ENCODE results near the gene ADAMTSL2.

The ADAMTSL2 gene

DNA sequence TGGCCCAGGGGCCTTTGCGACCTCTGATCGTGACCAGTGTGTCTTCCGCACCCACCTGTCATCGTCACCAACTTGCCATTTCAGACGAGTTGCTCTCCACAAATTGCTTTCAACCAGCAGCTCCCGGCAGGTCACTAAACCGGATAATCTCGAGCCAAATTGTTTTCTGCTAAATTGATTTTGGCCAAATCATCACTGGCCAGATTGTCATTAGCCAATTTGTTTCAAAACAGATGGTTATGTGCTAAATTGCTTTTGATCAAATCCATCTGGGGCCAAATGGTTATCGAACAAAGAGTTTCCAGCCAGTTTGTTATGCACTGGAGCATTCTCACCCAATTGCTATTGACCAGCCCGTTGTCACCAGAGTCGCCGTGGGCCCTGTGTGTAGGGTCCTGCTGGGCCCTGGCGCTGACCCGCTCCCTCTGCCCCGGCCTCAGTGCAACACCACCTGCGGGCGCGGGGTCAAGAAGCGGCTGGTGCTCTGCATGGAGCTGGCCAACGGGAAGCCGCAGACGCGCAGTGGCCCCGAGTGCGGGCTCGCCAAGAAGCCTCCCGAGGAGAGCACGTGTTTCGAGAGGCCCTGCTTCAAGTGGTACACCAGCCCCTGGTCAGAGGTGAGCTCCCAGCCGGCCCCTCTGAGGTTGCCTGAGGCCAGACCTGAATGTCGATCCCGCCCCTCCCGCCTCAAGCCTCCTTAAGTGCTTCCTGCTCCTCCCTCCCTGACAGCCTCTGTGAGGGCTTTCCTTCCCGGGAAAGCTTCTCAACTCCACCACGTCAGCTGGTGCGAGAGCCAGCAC, 35.6 kb downstream of the ADAMTSL2 start:
- TF ChIP-seq ZFX (IDR thresholded peaks at IDR 0.05) = no peak
- TF ChIP-seq, protein P1, sequence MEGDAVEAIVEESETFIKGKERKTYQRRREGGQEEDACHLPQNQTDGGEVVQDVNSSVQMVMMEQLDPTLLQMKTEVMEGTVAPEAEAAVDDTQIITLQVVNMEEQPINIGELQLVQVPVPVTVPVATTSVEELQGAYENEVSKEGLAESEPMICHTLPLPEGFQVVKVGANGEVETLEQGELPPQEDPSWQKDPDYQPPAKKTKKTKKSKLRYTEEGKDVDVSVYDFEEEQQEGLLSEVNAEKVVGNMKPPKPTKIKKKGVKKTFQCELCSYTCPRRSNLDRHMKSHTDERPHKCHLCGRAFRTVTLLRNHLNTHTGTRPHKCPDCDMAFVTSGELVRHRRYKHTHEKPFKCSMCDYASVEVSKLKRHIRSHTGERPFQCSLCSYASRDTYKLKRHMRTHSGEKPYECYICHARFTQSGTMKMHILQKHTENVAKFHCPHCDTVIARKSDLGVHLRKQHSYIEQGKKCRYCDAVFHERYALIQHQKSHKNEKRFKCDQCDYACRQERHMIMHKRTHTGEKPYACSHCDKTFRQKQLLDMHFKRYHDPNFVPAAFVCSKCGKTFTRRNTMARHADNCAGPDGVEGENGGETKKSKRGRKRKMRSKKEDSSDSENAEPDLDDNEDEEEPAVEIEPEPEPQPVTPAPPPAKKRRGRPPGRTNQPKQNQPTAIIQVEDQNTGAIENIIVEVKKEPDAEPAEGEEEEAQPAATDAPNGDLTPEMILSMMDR (conservative IDR thresholded peaks at IDR 0.05) = no peak
- no peak overlapping the region for H3K27ac ChIP-seq

DNA sequence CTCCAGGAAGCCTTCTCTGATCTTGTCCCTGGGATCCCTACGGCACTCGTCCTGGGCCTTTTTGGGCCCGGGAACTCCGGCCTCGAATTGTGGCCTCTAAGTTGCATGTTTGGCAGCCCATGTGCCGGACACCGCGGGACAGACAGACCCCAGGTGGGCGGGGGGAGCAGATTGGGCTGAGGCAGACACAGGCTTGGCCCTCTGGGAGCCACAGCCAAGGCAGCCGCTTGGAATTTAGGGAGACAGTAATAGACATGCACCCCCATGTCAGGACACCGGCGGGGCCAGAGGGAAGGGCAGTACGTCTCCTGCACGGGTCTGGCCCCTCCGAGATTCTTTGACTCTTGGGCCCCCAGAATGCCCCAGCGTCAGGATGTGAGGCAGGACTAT, 36.2 kb downstream of the ADAMTSL2 start:
- H3K27ac ChIP-seq = no peak overlapping the region

DNA sequence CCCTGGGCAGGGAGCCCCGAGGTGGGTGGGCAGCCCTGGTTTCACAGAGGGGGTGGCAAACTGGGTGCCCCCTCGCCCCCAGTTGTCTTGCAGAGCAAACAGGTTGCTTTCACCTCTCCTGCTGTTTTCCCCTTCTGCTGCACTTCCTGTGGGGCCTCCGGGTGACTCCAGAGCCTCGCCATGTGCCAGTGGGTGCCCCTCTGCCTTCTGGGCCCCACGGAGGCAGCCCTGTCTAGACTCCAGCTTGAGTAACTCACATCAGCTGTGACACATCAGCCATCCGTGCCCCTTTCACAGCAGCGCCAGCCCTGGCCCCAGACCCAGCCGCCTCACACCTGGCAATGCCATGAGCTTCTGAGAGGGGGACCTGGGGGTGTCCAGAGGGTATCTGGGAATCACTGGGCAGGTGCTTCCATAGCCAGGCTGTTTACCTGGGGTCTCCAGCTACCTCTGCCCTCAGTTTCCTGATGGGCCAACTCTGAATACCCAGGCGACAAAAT, 36.9 kb downstream of the ADAMTSL2 start:
- H3K27ac ChIP-seq = no peak overlapping the region
- TF ChIP-seq, protein P1 (conservative IDR thresholded peaks at IDR 0.05) = no peak
- TF ChIP-seq ZFX (IDR thresholded peaks at IDR 0.05) = no peak

More for the DNA sequence above, 36.2 kb downstream of the ADAMTSL2 start:
- TF ChIP-seq, protein P1 (conservative IDR thresholded peaks at IDR 0.05) = no peak
- no peak for TF ChIP-seq ZFX (IDR thresholded peaks at IDR 0.05)

DNA sequence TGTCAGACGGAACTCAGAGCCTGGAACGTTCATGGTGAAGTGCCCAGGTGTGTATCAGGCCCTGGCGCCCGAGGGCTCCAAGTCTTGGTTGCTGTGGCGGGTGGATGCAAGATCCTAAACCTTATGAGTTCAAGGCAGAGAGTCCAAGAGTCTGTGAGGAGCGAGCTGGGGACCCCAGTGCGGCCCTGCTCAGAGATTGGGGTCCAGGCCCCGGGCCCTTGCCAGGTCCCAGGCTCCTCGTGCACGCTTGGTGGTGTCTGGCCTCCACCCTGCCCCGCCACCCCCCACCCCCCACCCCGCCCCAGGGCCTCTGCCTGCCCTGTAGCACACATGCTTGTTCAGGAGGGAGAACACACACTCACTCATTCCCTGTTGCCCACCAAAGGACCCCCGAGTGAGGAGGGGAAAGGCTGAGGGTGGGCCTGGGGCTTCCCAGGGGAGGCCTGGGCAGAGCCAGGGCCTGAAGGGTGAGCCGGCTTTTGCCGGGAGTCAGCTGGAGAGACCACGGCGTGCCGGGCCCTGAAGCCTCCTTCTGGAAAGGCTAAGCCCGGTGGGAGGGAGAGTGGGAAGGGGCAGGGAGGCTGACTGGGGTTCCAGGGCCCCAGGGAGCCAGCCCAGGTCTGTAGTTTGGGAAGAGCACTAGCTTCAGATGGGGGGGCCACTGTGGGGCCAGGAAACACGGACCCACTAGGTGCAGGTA, 37.5 kb downstream of the ADAMTSL2 start:
- no peak for TF ChIP-seq ZFX (IDR thresholded peaks at IDR 0.05)
- TF ChIP-seq, protein P1 (conservative IDR thresholded peaks at IDR 0.05) = no peak
- no peak overlapping the region for H3K27ac ChIP-seq

DNA sequence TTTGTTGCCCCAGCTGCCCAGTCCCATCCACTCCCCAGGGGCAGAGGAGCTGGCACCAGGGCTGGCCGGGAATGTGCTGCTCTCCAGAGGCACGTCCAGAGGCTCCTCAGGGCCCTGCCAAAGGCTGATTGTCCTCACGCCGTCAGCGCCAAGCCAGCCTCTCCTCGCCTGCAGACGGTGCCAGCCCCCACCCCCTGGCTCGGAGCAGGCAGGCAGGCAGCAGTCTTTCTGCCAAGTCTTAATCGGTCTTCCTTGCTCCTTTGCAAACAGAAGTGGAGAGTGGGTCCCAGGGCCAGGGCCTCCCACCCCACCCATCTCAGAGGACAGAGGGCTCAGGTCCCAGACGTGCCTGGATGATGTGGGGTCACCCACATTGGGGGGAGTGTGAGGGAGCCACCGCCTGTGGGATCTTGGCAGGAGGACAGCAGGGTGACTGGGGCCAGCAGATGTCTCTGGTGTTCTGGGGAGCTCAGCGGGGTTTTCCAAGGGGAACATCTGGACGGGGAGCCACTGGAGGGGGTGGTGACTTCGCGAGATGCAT, 38.4 kb downstream of the ADAMTSL2 start:
- TF ChIP-seq, protein P1 (conservative IDR thresholded peaks at IDR 0.05) = no peak
- no peak for TF ChIP-seq ZFX (IDR thresholded peaks at IDR 0.05)
- no peak overlapping the region for H3K27ac ChIP-seq

DNA sequence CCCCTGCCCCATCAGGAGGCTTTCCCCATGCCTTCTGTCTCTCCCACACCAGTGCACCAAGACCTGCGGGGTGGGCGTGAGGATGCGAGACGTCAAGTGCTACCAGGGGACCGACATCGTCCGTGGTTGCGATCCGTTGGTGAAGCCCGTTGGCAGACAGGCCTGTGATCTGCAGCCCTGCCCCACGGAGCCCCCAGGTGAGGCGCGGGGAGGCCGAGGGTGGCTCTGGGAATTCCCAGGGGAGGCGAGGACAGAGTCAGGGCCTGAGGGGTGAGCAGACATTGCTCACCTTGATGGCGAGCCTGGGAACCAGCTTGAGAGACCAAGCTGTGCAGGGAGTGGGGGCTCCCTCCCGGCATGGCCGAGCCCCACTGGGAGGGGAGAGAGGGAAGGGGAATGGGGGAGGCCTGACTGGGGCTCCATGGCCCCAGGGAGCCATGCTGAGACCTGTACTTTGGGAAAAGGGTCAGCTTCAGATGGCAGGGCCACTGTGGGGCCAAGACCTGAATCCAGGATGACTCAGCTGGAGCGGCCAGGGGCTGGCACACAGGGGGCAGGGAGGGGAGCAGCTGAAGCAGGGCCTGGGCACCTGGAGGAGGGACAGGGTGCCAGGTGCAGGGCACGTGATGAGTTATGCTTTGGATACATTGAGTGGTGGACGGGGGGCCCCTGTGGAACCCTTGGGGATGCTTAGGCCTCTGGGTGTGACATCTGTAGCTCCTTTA, 39.4 kb downstream of the ADAMTSL2 start:
- H3K27ac ChIP-seq = no peak overlapping the region
- TF ChIP-seq, protein P1 (conservative IDR thresholded peaks at IDR 0.05) = no peak
- no peak for TF ChIP-seq ZFX (IDR thresholded peaks at IDR 0.05)
